Mesendoderm (in vitro differentiated cells): ENCODE data around the gene CR1L.
A peak's percentile ranks its signal among the peaks of the same experiment; 100 is the strongest.
"Not testable (repeated sequence)": the region's sequence is repeated elsewhere in the genome, so short reads cannot be mapped to it uniquely, and the experiment has no call there.

Source experiments
- DNase-seq: peaks from one replicate; pipeline ENCODE4 v3.0.0; 2013
- H2AK5ac ChIP-seq: 2 replicates; pipeline ENCODE4 v1.6.1; 2013; ENCODE audit warnings: low read length, inconsistent platforms
- H2BK120ac ChIP-seq: 2 replicates; pipeline ENCODE4 v1.6.1; 2013; ENCODE audit warnings: low read depth, mild to moderate bottlenecking, low read length, moderate library complexity, mixed read lengths
- H2BK15ac ChIP-seq: replicated peaks from 2 replicates; pipeline ENCODE4 v1.6.1; 2013; ENCODE audit warnings: low read depth, mild to moderate bottlenecking, moderate library complexity
- H2BK5ac ChIP-seq: 2 replicates; pipeline ENCODE4 v1.6.1; 2013; ENCODE audit warnings: low read length, inconsistent platforms
- H3K18ac ChIP-seq: 2 replicates; pipeline ENCODE4 v1.6.1; 2013; ENCODE audit warnings: mild to moderate bottlenecking, low read length, mixed read lengths
- H3K23ac ChIP-seq: one replicate; pipeline ENCODE4 v1.6.1; 2013; ENCODE audit warnings: low read length
- H3K27ac ChIP-seq: 2 replicates; pipeline ENCODE4 v1.5.1; 2013; ENCODE audit warnings: low read depth, mild to moderate bottlenecking, inconsistent platforms, low read length, moderate library complexity
- H3K27me3 ChIP-seq: 2 replicates; pipeline ENCODE4 v1.6.1; 2013; ENCODE audit warnings: low read length, control low read depth, mild to moderate bottlenecking, inconsistent platforms; ENCODE audit not compliant: insufficient read depth, poor library complexity
- H3K36me3 ChIP-seq: 2 replicates; pipeline ENCODE4 v1.6.1; 2013; ENCODE audit warnings: low read length, inconsistent platforms; ENCODE audit not compliant: control insufficient read depth, insufficient read depth
- H3K4ac ChIP-seq: one replicate; pipeline ENCODE4 v1.6.1; 2013; ENCODE audit warnings: low read depth, mild to moderate bottlenecking, low read length, moderate library complexity
- H3K4me1 ChIP-seq: 2 replicates; pipeline ENCODE4 v1.6.1; 2013; ENCODE audit warnings: low read depth, low read length, inconsistent platforms; ENCODE audit not compliant: control insufficient read depth
- H3K4me2 ChIP-seq: 2 replicates; pipeline ENCODE4 v1.6.1; 2013; ENCODE audit warnings: low read length
- H3K4me3 ChIP-seq: 2 replicates; pipeline ENCODE4 v1.5.1; 2013; ENCODE audit warnings: mild to moderate bottlenecking, low read length
- H3K56ac ChIP-seq: one replicate; pipeline ENCODE4 v1.6.1; 2013; ENCODE audit warnings: low read length
- H3K79me1 ChIP-seq: 2 replicates; pipeline ENCODE4 v1.6.1; 2013; ENCODE audit warnings: low read length, inconsistent platforms
- H3K79me2 ChIP-seq: 2 replicates; pipeline ENCODE4 v1.6.1; 2013; ENCODE audit warnings: mild to moderate bottlenecking, low read length; ENCODE audit not compliant: control insufficient read depth, insufficient read depth
- H3K9ac ChIP-seq: 2 replicates; pipeline ENCODE4 v1.6.1; 2013; ENCODE audit warnings: low read length, inconsistent platforms
- H4K5ac ChIP-seq: one replicate; pipeline ENCODE4 v1.6.1; 2013; ENCODE audit warnings: low read length
- H4K8ac ChIP-seq: one replicate; pipeline ENCODE4 v1.6.1; 2013; ENCODE audit warnings: low read depth, mild to moderate bottlenecking, control low read depth, low read length, moderate library complexity
- WGBS: extraction: QIAGEN DNeasy Blood & Tissue Kit; methylation state at CpG from one replicate; pipeline ENCODE4 v1.1.7; 2013; ENCODE audit warnings: low lambda C conversion rate, missing lambda C conversion rate; ENCODE audit not compliant: insufficient coverage; ENCODE audit errors: extremely low coverage; 5-methylcytosine and 5-hydroxymethylcytosine counted together

The CR1L gene

DNA sequence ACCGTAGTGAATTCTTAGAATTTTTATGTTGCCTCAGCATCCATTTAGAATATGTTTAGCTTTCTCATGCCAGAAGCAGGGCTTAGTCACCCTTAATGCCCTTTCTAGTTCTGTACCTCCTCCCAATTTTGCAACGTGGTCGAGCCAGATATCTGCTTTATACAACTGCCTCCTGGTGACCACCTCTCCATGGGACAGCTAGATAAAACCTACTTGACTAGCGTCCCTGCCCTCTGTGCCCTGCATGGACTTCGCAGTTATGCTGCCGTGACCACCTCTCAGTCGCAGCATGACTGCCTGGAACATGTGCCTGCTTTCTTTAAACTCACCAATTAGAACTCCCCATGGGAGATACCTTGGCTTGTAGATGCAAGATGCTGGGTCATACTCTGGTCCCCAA, 47.4 kb downstream of the CR1L start:
- not testable (repeated sequence) for H3K18ac ChIP-seq, H3K9ac ChIP-seq, H3K27ac ChIP-seq, H3K36me3 ChIP-seq, H2AK5ac ChIP-seq, H3K79me2 ChIP-seq, H3K4me1 ChIP-seq, H4K8ac ChIP-seq, DNase-seq, H3K27me3 ChIP-seq, H3K56ac ChIP-seq, H2BK15ac ChIP-seq, H3K4me2 ChIP-seq, H4K5ac ChIP-seq, H3K23ac ChIP-seq, H2BK5ac ChIP-seq, H2BK120ac ChIP-seq, H3K4ac ChIP-seq, H3K4me3 ChIP-seq, H3K79me1 ChIP-seq
- WGBS: no CpG with 5 or more reads among the region's 7 CpGs

DNA sequence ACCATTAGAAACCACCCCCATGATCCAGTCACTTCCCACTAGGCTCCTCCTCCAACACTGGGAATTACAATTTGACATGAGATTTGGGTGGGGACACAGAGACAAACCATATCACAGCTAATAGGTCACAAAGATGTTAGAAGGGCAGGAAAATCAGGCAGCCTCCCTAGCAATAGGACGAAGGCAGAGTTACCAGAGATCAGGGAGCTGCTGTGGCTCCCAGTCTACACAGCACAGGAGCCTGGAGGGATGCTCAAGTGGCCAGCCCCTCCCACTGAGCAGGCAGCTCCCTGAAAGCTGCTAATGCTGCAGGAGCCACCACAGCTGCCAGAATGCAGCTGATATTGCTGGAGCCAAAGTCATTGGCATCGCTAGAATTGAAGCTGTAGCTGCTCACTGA, 51.0 kb downstream of the CR1L start:
- no peak overlapping the region for H4K8ac ChIP-seq
- no peak overlapping the region for H3K56ac ChIP-seq
- H3K9ac ChIP-seq: no peak overlapping the region
- H3K4me1 ChIP-seq: no peaks in the 10 kb centered on the region
- DNase-seq: no peak
- no peak overlapping the region for H2BK120ac ChIP-seq
- H3K4me2 ChIP-seq: no peak overlapping the region
- H3K18ac ChIP-seq: no peak overlapping the region
- no peak overlapping the region for H2BK5ac ChIP-seq
- no peak overlapping the region for H3K23ac ChIP-seq
- H4K5ac ChIP-seq: no peak overlapping the region
- no CpG with 5 or more reads among the region's 2 CpGs for WGBS
- H3K79me1 ChIP-seq: no peaks in the 10 kb centered on the region
- H2BK15ac ChIP-seq: no peak overlapping the region
- H3K36me3 ChIP-seq: no peaks in the 10 kb centered on the region
- H3K4me3 ChIP-seq: no peak overlapping the region
- no peak overlapping the region for H3K4ac ChIP-seq
- no peak overlapping the region for H2AK5ac ChIP-seq
- no peaks in the 10 kb centered on the region for H3K27me3 ChIP-seq
- no peaks in the 10 kb centered on the region for H3K79me2 ChIP-seq
- no peak overlapping the region for H3K27ac ChIP-seq

DNA sequence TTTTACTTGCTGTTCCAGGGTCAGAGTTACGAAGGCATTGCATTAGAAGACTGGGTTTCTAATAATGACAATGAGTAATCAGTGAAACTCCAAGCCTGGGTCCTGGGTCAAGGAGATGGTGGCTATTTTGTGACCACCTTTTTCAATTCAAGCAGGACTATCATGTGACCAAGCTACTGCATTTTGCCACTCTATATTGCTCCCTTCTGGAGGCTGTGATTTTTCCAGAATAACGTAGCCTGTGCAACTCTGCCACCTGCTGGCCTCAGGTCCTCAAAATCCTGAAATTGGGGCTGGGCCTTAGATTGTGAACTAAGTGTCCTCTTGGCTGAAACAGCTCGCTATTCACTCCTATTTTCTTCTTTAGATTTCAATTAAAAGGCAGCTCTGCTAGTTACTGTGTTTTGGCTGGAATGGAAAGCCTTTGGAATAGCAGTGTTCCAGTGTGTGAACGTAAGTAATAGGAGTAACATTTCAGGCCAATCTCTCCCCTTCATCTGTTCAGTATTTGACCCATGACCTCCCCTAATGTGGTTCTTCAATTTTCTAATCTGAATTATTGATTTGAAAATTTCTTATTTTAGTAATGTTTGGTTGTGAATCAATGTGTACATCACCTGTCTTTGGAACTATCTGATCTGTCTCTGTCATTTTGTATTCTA, 54.0 kb downstream of the CR1L start:
- peak; percentile 86 for DNase-seq
- Histone ChIP-seq H3K4me3 (no peak overlapping the region), H3K4me1 (no peaks in the 10 kb centered on the region), H4K5ac (no peak overlapping the region), H3K18ac (no peak overlapping the region), H3K9ac (no peak overlapping the region), H3K79me2 (no peaks in the 10 kb centered on the region), H2BK120ac (no peak overlapping the region), H3K27me3 (no peaks in the 10 kb centered on the region), H4K8ac (no peak overlapping the region), H2AK5ac (no peak overlapping the region), H3K79me1 (no peaks in the 10 kb centered on the region), H3K56ac (no peak overlapping the region), H3K4me2 (no peak overlapping the region), H3K36me3 (no peaks in the 10 kb centered on the region), H3K4ac (peak overlapping the region; percentile 36), H2BK5ac (no peak overlapping the region), H3K27ac (no peak overlapping the region), H3K23ac (no peak overlapping the region), H2BK15ac (no peak overlapping the region)
- no CpG with 5 or more reads among the region's 4 CpGs for WGBS

DNA sequence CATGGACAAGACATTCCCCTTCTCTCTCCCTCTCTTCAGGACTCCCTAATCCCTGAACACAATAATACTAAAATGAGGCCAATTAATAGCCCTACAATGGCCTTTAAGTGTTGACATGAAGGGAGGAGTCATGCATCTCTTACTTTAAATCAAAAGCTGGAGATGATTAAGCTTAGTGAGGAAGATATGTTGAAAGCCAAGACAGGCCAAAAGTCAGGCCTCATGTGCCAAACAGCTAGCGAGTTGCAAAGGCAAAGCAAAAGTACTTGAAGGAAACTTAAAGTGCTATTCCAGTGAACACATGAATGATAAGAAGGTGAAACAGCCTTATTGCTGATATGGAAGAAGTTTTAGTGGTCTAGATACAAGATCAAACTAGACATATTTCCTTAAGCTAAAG, 57.4 kb downstream of the CR1L start:
- H2AK5ac ChIP-seq: no peak overlapping the region
- H4K5ac ChIP-seq: no peak overlapping the region
- H2BK5ac ChIP-seq: no peak overlapping the region
- no peak overlapping the region for H3K4ac ChIP-seq
- no peak overlapping the region for H4K8ac ChIP-seq
- no peak overlapping the region for H3K4me2 ChIP-seq
- no peak overlapping the region for H3K4me3 ChIP-seq
- no peak for DNase-seq
- no peak overlapping the region for H3K23ac ChIP-seq
- H3K9ac ChIP-seq: no peak overlapping the region
- H2BK120ac ChIP-seq: no peak overlapping the region
- H3K79me2 ChIP-seq: no peaks in the 10 kb centered on the region
- H3K36me3 ChIP-seq: no peaks in the 10 kb centered on the region
- H3K79me1 ChIP-seq: no peaks in the 10 kb centered on the region
- H3K56ac ChIP-seq: no peak overlapping the region
- no peaks in the 10 kb centered on the region for H3K4me1 ChIP-seq
- no peak overlapping the region for H3K27ac ChIP-seq
- WGBS: no CpG with 5 or more reads among the region's 1 CpG
- no peak overlapping the region for H2BK15ac ChIP-seq
- no peak overlapping the region for H3K18ac ChIP-seq
- H3K27me3 ChIP-seq: no peaks in the 10 kb centered on the region

DNA sequence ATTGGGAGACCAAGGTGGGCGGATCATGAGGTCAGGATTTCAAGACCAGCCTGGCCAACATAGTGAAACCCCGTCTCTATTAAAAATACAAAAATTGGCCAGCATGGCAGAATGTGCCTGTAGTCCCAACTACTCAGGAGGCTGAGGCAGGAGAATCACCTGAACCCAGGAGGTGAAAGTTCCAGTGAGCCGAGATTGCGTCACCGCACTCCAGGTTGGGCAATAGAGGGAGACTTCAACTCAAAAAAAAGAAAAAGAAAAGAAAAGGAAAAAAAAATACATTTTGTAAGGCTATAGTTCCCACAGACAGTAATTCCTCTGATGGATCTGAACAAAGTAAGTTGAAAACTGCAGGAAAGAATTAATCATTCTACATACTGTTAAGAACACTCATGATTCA, 58.8 kb downstream of the CR1L start:
- Histone ChIP-seq H4K8ac (no peak overlapping the region), H3K4me1 (no peaks in the 10 kb centered on the region), H3K27ac (no peak overlapping the region), H2BK5ac (no peak overlapping the region), H3K56ac (no peak overlapping the region), H3K27me3 (no peaks in the 10 kb centered on the region), H3K79me2 (no peaks in the 10 kb centered on the region), H2BK15ac (no peak overlapping the region), H3K18ac (no peak overlapping the region), H2BK120ac (no peak overlapping the region), H3K36me3 (no peaks in the 10 kb centered on the region), H3K4ac (no peak overlapping the region), H3K4me3 (no peak overlapping the region), H3K79me1 (no peaks in the 10 kb centered on the region), H2AK5ac (no peak overlapping the region), H4K5ac (no peak overlapping the region), H3K4me2 (no peak overlapping the region), H3K23ac (no peak overlapping the region), H3K9ac (no peak overlapping the region)
- DNase-seq: no peak
- WGBS: no CpG with 5 or more reads among the region's 5 CpGs

DNA sequence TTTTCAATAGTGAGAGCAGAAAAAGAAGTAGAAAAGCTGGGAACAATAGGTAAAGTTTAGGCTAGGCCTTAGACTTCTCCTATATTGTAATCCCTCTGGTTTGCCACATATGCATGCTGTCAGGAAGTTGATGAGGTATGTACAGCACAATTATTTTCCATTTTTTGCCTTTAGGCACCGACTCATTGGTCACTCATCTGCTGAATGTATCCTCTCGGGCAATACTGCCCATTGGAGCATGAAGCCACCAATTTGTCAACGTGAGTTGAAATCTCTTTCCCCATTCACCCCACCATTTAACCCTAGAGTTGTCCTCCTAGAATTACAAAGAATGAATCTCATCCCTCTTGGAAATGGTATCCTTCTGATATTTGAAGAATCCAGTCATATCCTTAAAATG, 63.1 kb downstream of the CR1L start:
- H4K8ac ChIP-seq, H3K4me2 ChIP-seq, H3K56ac ChIP-seq, H3K4me3 ChIP-seq, H3K79me2 ChIP-seq, H3K4me1 ChIP-seq, H3K36me3 ChIP-seq, H2AK5ac ChIP-seq, H2BK120ac ChIP-seq, H3K4ac ChIP-seq, DNase-seq, H2BK5ac ChIP-seq, H2BK15ac ChIP-seq, H3K27ac ChIP-seq, H3K23ac ChIP-seq, H4K5ac ChIP-seq, H3K27me3 ChIP-seq, H3K9ac ChIP-seq, H3K79me1 ChIP-seq, H3K18ac ChIP-seq: not testable (repeated sequence)
- no CpG with 5 or more reads among the region's 3 CpGs for WGBS
